GM15510 (cell line): Measurements from ENCODE around the gene WNT11.

Experiments used
- POLR2A ChIP-seq: IDR thresholded peaks from 3 replicates; pipeline ENCODE4 v1.6.1; 2011; ENCODE audit warnings: borderline replicate concordance; ENCODE audit not compliant: insufficient read length; ENCODE audit errors: extremely low read depth

Gene WNT11

DNA sequence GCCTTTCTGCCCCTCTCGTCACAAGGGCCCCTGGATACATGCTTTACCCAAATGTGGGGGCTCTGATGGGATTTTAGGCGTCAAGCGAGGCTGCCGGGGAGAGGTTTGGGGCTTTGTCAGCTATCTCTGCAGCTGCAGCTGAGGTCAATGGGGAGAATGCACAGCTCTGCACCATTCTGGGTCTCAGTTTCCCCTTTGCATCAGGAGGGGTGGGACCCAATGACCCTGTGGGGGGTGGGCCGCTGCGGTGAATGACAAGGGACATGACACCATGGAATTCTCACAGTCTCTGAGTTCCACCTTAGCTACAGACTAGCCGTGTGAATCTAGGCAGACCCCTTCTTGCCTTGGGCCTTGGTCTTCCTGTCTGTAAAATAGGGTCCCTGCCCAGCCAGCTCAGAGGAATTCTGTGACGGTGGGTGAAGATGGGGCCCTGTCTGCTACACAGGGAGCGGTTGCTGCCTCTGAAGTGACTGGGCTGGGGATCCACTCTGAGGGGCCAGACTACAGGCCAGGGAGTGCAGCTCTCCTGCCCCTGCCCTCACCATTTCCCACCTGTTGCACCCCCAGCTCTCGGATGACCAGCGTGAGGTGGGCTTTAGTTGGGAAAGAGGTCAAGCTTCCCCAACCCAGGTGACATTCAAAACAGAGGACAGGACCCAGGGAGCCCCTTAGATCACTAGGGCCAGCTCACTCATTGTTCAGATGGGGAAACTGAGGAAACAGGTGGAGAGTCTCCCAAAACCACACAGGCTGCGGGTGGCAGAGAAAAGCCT lies 35.9 kb upstream of the WNT11 start:
- no peak for TF ChIP-seq POLR2A

DNA sequence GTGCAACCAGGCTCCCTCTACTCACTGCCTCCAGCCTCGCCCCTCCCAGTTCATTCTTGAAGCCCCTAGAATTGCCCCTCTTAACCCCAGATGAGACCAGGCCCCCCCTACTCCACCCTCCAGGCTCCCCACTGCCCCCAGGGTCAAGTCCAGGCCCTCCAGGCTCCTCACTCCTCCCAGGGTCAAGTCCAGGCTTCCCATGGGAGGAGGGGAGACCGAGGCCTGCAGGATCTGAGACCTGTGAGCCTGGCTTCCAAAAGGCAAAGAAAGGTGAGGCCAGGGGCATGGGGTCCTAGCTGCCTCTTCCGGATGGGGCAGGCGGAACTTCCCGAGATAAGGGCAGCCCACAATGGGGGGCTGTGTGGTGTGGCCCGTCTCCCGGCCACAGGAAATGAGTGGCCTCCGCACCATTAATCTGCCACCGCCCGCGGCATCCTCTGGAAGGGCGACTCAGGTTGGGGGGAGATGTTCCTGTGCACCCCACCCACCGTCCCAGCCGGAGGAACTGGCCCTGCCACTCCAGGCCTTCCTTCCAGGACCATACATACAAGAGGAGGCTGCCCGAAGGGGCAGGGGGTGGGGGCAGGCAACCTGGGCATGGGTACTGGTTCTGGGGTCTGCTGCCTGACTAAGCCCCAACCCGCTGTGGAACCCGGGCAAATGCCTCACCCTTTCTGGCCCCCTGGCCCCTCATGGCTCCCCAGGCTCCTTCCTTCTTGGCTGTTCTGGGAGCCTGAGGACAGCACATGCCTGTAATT lies 35.1 kb upstream of the WNT11 start:
- TF ChIP-seq POLR2A: no peak

DNA sequence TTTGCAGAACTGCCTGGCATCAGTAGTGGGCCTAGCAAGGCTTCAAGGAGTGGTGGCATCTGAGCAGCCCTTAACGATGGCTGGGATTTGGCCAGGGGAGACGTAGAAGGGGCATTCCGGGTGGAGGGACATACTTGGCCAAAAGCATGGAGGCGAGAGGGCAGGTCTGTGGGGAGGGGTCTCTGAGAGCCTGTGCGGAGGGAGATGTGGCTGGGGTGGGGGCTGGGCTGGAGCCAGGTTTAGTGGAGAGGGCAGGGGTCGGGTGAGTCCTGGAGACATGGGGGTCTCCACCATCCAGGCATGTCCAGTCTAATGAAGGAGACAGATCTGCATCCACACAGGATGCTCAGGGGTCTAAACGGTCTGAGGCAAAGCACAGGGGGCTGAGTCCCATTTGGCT lies 34.4 kb upstream of the WNT11 start:
- TF ChIP-seq POLR2A: no peak

DNA sequence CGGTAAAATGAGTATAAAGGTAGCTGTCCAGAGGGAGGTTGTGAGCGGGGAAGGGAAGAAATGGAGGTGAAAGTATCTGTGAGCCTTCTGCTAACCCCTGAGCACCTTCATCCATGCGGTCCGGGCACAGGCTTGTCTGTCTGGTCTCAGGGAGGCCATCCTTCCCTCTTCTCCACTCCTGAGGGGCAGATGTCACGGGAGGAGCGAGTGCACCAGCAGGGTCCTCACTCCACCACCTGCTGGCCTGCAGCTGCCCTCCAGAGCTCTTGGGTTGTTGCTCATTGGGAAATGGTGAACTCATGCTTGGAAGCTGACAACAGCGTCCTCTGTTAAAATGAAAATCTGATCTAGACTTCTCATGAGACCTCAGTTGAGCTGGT lies 33.8 kb upstream of the WNT11 start:
- TF ChIP-seq POLR2A: no peak

DNA sequence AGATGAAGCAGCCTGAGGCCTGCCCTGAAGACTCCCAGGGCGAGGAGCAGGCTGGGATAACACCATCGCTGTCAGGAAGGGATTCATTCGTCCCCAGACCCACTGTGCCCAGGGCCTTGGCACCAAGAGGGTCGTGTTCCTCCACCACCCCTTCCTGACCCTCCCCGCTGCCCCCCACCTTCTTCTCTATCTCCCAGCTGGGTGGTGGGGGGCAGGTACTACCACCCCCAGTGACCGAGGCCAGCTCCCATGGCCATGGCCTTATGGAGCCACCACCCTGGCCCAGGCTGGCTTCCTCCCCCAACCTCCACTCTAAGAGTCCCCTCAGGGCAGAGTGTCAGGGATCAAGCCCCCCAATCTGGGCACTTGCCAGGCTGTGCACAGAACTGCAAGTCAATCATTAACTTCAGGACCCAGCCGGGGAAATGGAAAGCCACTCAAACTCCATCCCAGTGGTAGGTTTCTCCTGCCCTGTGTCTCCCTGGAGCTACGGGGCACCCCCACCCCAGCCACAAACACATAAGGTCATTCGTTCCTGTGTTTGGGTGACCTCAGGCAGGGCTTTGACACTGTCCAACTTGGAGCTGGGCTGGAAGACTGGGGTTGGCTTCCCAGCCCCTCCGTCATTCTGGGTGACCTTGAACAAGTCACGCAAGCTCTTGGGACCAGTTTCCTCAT lies 33.3 kb upstream of the WNT11 start:
- TF ChIP-seq POLR2A: no peak

DNA sequence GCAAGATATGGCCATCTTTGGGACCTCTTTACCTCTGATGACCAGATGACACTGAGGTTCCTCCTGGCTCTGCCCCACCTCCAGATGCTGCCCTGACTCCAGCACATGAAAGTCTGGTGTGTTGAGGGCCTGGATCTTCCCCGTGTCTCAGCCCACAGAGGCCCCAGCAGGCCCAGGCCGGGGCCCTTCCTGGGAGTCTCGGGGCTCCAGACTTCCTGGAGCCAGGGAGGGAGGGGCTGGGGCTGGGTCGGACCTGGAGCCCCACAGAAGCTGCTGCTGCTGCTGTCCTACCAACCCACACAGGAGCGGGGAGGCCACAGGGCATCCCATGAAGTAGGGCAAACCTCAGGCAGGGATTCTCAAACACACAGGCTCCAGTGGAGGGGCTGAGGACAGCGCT lies 32.2 kb upstream of the WNT11 start:
- no peak for TF ChIP-seq POLR2A

DNA sequence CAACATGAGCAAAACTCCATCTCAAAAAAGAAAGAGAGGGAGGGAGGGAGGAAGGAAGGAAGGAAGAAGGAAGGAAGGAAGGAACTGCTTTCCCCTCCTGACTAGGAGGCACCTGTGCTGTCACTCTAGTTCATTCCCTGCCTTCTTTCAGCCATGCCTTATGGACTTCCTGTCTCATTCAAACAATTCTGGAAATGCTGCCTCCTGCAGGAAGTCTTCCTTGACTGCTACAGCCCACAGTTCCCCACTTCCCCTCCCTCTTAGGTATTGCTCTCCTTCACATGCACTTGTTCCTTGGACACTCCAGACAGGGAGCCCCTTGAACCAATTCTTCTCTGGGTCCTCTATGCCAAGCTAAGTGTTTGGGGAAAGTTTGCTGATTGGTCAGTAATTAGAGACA lies 31.6 kb upstream of the WNT11 start:
- TF ChIP-seq POLR2A: no peak

DNA sequence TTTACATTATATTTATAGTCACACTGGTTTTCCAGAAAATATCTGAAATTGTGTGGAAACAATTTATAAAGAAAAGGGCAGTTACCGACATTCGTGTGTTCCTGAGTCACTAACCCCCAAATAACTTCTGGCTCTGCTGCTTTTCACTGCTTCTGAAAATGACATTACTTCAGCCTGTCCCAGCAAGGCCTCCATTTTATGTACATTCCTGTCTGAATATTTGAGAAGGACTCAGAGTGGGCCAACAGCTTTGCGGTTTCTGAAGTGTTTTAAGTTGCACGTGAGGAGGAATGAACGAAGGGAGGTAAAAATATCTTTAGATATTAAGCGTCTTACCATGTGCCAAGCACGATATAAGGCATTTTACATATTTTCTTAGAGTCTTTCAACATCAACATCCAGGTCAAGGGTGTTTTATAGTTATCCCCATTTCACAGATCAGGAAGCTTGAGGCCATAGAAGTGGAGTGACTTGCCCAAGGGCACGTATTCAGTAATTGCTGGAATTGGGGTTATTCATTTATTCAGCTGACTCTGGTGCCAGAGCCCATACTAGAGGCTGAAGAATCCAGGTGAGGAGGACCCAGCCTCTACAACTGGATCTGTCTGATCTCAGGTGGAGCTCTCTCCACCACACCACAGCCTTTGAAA lies 30.8 kb upstream of the WNT11 start:
- no peak for TF ChIP-seq POLR2A

DNA sequence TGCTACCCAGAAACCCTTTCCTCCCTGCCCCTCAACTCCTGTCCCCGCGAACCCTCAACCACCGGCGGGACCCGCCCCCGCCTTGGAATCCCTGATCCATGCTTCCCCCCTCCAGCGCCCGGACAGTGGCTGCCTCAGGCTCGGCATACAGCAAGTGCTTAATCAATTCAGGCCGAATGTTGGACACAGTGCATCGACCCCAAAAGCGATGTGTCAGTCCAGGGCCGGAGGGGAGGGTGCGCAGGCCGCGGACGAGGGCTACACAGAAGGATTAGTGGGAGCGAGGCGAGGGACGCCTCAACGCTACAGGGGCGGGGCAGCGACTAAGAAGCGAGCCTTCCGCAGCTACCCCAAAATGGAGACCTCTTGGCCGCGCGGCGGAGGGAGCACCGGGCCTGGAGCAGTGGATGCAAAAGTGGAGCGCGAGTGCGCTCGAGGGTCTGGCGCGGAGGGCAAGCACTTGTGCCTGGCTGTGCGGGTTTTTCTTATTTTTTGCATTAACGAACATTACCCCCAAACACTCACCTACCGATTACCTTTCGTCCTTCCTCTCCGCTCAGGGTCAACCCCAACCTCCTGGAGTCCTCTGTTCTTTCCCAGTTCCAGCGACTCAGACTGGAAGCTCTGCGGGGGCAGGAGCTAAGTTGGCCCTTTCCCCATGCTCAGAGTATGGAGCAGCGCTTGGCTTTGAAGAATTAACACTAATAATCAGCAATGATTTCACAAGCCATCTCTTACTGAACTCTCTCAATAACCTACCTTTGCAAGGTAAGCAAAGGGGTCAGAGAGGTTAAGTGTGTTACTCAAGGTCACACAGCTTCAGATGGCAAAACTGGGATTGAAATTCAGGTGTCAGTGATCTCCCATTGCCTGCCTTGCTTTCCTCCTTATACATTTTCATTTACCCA lies 30.0 kb upstream of the WNT11 start:
- TF ChIP-seq POLR2A: no peak

DNA sequence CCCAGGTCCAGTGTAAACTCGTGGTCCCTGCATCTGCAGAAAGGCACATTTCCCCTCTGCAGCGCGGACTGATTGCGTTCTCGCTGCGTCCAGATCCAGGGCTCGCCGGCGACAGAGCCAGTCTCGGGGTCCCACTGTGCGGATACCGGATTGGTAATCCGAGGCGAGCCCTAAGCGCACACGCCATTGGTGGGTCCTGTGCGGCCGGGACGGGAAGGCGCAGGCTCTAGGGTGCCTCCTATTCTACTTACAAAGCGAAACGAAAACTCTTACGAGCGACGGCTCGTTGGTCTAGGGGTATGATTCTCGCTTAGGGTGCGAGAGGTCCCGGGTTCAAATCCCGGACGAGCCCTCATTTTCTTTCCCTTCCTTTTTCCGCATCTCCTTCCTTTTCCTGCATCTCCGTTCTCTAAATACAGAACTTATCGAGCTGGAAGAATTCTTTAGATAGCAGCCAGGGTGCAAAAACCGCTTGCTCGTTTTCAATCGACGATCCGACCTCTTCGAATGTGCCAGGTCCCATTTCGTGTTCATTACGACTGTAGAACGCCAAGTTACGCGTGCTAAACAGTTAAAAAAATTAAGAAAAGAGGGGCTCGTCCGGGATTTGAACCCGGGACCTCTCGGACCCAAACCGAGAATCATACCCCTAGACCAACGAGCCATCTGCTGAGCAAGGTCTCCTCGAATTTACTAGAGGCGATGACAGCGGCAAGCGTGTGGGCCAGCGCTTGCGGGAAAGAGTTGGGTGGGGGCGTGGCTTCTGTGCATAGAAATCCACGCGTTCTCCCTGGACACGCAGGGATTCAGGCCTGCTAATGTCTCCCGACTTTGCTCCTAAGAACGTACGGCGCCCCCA lies 29.2 kb upstream of the WNT11 start:
- peak; percentile 61 for TF ChIP-seq POLR2A

DNA sequence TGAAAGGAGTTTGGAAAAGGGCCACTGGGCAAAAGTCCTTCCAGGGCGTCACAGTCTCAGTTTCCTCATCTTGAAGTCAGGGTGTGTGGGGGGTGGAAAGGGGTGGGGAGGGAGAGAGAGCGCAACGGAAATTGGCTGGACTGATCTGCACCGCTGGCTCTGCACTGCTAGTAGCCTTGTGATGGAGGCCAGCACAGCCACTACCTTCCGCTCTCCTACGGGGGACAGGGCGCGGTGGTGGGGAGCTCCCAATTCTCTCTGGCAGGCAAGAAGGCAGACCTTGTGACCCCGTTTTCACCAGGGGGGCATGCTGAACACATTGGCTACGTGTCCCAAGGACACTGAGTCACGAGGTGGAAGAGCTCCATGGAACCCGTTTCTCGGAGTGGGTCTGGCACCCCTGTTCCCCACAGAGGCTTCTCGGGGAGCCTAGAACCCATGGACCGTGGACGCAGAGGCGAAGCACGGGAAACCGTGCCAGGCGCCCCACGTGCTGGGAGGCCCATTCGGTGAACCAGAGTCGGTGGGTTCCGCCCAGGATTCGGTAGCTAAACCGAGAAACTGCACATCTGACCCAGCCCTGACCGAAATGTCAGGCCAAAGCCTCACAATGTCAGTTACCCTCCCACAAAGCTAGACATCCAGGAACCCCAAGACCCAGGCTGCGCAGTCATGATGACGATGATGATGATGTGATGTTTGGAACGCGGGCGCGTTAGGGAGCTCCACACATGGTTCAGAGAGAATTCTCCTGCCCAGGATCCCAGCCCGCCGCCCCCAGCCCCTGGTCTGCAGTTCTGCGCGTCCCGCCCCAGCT lies 28.3 kb upstream of the WNT11 start:
- peak; percentile 67 for TF ChIP-seq POLR2A

DNA sequence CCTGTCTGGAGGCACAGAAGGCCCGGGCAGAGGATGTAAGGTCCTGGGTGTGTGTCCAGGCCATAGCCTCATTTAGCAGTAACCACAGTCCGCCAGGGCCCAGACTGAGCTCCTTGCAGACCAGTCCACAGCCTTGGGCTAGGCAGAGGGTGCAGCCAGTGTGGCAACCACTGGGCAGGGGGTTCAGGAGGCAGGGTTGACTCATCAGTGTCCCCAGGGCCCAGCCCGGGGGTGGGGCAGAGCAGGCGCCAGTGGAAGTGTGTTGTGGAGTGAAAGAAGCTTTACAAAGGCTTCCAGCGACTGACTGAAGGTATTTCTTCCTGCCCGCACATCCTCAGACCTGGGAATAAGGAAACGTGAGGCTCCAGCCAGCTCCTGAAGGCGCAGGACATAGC lies 27.7 kb upstream of the WNT11 start:
- TF ChIP-seq POLR2A: no peak
